ENCODE data around the gene PCDHGB1. TPM values are rescaled to one million over a fixed set of nuclear protein-coding genes. Genes with fewer than 3 reads are reported as not detected.
"Not testable (repeated sequence)": the region's sequence is repeated elsewhere in the genome, so short reads cannot be mapped to it uniquely, and the experiment has no call there.

The PCDHGB1 gene
- total RNA-seq, 1 donor from 2014 or later: 0.12 TPM

DNA sequence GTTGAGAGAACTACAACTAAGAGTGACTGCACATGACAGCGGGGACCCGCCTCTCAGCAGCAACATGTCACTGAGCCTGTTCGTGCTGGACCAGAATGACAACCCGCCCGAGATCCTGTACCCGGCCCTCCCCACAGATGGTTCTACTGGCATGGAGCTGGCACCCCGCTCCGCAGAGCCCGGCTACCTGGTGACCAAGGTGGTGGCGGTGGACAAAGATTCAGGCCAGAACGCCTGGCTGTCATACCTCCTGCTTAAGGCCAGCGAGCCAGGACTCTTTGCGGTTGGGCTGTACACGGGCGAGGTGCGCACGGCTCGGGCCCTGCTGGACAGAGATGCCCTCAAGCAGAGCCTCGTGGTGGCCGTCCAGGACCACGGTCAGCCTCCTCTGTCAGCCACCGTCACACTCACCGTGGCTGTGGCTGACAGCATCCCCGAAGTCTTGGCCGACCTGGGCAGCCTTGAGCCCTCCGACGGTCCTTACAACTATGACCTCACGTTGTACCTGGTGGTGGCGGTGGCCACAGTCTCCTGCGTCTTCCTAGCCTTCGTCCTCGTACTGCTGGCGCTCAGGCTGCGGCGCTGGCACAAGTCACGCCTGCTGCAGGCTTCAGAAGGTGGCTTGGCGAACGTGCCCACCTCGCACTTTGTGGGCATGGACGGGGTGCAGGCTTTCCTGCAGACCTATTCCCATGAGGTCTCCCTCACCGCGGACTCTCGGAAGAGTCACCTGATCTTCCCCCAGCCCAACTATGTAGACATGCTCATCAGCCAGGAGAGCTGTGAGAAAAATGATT lies 34.8 kb downstream of the PCDHGB1 start:
- DNase-seq (ENCODE audit: low read depth): no peak
- no peak overlapping the region for H3K4me3 ChIP-seq (ENCODE audit: low read depth, low read length)
- TF ChIP-seq, protein P1, sequence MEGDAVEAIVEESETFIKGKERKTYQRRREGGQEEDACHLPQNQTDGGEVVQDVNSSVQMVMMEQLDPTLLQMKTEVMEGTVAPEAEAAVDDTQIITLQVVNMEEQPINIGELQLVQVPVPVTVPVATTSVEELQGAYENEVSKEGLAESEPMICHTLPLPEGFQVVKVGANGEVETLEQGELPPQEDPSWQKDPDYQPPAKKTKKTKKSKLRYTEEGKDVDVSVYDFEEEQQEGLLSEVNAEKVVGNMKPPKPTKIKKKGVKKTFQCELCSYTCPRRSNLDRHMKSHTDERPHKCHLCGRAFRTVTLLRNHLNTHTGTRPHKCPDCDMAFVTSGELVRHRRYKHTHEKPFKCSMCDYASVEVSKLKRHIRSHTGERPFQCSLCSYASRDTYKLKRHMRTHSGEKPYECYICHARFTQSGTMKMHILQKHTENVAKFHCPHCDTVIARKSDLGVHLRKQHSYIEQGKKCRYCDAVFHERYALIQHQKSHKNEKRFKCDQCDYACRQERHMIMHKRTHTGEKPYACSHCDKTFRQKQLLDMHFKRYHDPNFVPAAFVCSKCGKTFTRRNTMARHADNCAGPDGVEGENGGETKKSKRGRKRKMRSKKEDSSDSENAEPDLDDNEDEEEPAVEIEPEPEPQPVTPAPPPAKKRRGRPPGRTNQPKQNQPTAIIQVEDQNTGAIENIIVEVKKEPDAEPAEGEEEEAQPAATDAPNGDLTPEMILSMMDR (conservative IDR thresholded peaks at IDR 0.05; ENCODE audit: low read depth, low read length): no peak

DNA sequence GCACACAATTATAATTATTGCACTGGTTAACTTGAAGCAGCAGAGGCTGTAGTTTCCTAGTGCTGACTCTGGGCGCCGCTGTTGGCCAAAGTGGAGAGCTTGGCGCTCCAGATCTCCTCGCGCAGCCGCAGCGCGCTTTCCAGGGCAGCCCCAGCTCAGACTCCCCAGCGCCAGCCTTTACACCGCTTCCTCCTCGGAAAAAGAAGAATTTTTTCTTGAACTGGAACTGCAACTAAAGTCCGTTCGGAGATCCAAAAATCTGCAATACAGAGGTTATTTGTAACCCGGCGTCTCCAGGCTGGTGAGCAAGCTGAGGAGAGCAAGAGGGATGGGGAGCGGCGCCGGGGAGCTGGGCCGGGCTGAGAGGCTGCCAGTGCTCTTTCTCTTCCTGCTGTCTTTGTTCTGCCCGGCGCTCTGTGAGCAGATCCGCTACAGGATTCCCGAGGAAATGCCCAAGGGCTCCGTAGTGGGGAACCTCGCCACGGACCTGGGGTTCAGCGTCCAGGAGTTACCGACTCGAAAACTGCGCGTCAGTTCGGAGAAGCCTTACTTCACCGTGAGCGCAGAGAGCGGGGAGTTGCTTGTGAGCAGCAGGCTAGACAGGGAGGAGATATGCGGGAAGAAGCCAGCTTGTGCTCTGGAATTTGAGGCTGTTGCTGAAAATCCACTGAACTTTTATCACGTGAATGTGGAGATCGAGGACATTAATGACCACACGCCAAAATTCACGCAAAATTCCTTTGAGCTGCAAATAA lies 37.8 kb downstream of the PCDHGB1 start, which contains the start of gene PCDHGB4:
TSS of gene PCDHGB4 (plus strand) at position 142 of the 755 bp plus-strand sequence. CDS start at position 329, 187 bp downstream.
- TF ChIP-seq, protein P1 (conservative IDR thresholded peaks at IDR 0.05; ENCODE audit: low read depth, low read length): peak; percentile 54
- peak within 1 kb of the TSS; percentile 43 for H3K4me3 ChIP-seq (ENCODE audit: low read depth, low read length)
- DNase-seq (ENCODE audit: low read depth): not testable (repeated sequence)

DNA sequence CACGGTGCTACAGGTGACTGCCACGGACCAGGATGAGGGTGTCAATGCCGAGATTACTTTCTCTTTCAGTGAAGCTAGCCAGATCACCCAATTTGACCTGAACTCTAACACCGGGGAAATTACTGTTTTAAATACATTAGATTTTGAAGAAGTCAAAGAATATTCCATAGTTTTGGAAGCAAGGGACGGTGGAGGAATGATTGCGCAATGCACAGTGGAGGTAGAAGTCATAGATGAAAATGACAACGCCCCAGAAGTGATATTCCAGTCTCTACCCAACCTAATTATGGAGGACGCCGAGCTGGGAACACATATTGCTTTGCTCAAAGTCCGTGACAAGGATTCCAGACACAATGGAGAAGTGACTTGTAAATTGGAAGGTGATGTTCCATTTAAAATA lies 38.8 kb downstream of the PCDHGB1 start:
- no peak for DNase-seq (ENCODE audit: low read depth)

DNA sequence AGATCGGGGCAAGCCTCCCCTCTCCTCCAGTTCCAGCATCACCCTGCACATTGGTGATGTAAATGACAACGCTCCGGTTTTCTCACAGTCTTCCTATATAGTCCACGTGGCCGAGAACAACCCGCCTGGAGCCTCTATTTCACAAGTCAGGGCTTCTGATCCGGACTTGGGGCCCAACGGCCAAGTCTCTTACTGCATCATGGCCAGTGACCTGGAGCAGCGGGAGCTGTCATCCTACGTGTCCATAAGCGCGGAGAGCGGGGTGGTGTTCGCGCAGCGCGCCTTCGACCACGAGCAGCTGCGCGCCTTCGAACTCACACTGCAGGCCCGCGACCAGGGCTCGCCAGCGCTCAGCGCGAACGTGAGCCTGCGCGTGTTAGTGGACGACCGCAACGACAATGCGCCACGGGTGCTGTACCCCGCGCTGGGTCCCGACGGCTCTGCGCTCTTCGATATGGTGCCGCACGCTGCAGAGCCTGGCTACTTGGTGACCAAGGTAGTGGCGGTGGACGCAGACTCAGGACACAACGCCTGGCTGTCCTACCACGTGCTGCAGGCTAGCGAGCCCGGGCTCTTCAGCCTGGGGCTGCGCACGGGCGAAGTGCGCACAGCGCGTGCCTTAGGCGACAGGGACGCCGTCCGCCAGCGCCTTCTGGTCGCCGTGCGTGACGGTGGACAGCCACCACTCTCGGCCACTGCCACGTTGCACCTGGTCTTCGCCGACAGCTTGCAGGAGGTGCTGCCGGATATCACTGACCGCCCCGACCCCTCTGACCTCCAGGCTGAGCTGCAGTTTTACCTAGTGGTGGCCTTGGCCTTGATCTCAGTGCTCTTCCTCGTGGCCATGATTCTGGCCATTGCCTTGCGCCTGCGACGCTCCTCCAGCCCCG lies 39.5 kb downstream of the PCDHGB1 start:
- TF ChIP-seq, protein P1 (conservative IDR thresholded peaks at IDR 0.05; ENCODE audit: low read depth, low read length): no peak
- no peak overlapping the region for H3K4me3 ChIP-seq (ENCODE audit: low read depth, low read length)
- DNase-seq (ENCODE audit: low read depth): no peak

More for the DNA sequence above, 38.8 kb downstream of the PCDHGB1 start:
- H3K4me3 ChIP-seq (ENCODE audit: low read depth, low read length): no peak overlapping the region
- TF ChIP-seq, protein P1 (conservative IDR thresholded peaks at IDR 0.05; ENCODE audit: low read depth, low read length): no peak

DNA sequence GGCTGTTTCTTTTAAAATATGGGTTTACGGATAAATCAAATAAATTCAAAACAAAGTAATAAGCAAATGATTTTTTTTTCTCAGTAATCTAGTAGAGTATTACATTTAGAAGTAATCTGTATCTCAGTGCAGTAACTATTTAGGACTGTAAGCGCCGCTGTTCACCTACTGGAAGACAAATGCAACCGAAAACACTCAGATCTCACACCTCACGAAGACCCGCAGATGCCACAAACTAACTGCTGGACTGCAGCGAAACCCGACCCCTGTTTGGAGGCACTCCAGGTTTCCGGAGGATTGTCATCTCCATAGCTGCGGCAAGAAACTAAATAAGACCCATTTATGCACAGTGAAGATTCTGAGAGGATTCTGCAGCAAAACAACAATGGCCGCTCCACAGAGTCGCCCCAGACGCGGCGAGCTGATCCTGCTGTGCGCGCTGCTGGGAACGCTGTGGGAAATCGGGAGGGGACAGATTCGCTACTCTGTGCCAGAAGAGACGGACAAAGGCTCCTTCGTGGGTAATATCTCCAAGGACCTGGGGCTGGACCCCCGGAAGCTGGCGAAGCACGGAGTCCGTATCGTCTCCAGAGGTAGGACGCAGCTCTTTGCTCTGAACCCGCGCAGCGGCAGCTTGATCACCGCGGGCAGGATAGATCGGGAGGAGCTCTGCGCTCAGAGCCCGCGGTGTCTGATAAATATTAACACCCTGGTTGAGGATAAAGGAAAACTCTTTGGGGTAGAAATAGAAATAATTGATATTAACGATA lies 42.7 kb downstream of the PCDHGB1 start, which contains the start of gene PCDHGA8:
TSS of gene PCDHGA8 (plus strand) at position 205 of the 770 bp plus-strand sequence. CDS start at position 386, 181 bp downstream.
- H3K4me3 ChIP-seq (ENCODE audit: low read depth, low read length): no peak within 1 kb of the TSS
- TF ChIP-seq, protein P1 (conservative IDR thresholded peaks at IDR 0.05; ENCODE audit: low read depth, low read length): peak; percentile 26
- no peak for DNase-seq (ENCODE audit: low read depth)

DNA sequence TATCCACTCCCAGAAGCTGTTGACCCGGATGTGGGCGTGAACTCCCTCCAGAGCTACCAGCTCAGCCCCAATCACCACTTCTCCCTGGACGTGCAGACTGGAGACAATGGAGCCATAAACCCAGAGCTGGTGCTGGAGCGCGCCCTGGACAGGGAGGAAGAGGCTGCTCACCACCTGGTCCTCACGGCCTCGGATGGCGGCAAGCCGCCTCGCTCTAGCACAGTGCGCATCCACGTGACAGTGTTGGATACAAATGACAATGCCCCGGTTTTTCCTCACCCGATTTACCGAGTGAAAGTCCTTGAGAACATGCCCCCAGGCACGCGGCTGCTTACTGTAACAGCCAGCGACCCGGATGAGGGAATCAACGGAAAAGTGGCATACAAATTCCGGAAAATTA lies 43.4 kb downstream of the PCDHGB1 start:
- H3K4me3 ChIP-seq (ENCODE audit: low read depth, low read length): no peak overlapping the region
- TF ChIP-seq, protein P1 (conservative IDR thresholded peaks at IDR 0.05; ENCODE audit: low read depth, low read length): no peak
- no peak for DNase-seq (ENCODE audit: low read depth)

DNA sequence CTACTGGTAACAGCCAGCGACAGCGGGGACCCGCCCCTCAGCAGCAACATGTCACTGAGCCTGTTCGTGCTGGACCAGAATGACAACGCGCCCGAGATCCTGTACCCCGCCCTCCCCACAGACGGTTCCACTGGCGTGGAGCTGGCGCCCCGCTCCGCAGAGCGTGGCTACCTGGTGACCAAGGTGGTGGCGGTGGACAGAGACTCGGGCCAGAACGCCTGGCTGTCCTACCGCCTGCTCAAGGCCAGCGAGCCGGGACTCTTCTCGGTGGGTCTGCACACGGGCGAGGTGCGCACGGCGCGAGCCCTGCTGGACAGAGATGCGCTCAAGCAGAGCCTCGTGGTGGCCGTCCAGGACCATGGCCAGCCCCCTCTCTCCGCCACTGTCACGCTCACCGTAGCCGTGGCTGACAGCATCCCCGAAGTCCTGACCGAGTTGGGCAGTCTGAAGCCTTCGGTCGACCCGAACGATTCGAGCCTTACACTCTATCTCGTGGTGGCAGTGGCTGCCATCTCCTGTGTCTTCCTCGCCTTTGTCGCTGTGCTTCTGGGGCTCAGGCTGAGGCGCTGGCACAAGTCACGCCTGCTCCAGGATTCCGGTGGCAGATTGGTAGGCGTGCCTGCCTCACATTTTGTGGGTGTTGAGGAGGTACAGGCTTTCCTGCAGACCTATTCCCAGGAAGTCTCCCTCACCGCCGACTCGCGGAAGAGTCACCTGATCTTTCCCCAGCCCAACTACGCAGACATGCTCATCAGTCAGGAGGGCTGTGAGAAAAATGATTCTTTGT lies 44.7 kb downstream of the PCDHGB1 start:
- H3K4me3 ChIP-seq (ENCODE audit: low read depth, low read length); DNase-seq (ENCODE audit: low read depth): not testable (repeated sequence)
